Urinary bladder (tissue), 4 donors: Measurements from ENCODE around the gene CRYM. TPM values are rescaled to one million over a fixed set of nuclear protein-coding genes. Genes with fewer than 3 reads are reported as not detected.

Experiments used
- DNase-seq: peaks from one replicate; pipeline ENCODE4 v3.0.0-alpha.2; 2015; ENCODE audit errors: extremely low spot score
- H3K27ac ChIP-seq: one replicate; pipeline ENCODE4 v1.5.1; 2013; ENCODE audit warnings: low read depth, mild to moderate bottlenecking, moderate library complexity
- H3K36me3 ChIP-seq: one replicate; pipeline ENCODE4 v1.6.1; 2013; ENCODE audit warnings: mild to moderate bottlenecking, moderate library complexity; ENCODE audit not compliant: insufficient read depth
- H3K4me1 ChIP-seq: one replicate; pipeline ENCODE4 v1.6.1; 2013; ENCODE audit warnings: mild to moderate bottlenecking, moderate library complexity; ENCODE audit not compliant: insufficient read depth
- H3K4me3 ChIP-seq: one replicate; pipeline ENCODE4 v1.5.1; 2013; ENCODE audit warnings: low read depth, low read length
- WGBS: extraction: QIAGEN DNeasy Blood & Tissue Kit; methylation state at CpG from one replicate; pipeline ENCODE4 v1.1.7; 2013; 5-methylcytosine and 5-hydroxymethylcytosine counted together
- polyA plus RNA-seq: library from polyadenylated mRNA; stranded (reverse); fragments of 200-250 nt; gene quantifications from one replicate; pipeline ENCODE4 v1.2.3, GENCODE V29; 2013
- total RNA-seq: library from RNA; depleted of rRNA; stranded (reverse); fragments of >200 nt; gene quantifications from one replicate; pipeline ENCODE4 v1.2.3, GENCODE V29; 2014
- donor health status: healthy with polysubstance abuse.
- donor health status: healthy.

The CRYM gene
- total and polyA plus RNA-seq, 2 donors = 12.6 to 25.8 TPM

DNA sequence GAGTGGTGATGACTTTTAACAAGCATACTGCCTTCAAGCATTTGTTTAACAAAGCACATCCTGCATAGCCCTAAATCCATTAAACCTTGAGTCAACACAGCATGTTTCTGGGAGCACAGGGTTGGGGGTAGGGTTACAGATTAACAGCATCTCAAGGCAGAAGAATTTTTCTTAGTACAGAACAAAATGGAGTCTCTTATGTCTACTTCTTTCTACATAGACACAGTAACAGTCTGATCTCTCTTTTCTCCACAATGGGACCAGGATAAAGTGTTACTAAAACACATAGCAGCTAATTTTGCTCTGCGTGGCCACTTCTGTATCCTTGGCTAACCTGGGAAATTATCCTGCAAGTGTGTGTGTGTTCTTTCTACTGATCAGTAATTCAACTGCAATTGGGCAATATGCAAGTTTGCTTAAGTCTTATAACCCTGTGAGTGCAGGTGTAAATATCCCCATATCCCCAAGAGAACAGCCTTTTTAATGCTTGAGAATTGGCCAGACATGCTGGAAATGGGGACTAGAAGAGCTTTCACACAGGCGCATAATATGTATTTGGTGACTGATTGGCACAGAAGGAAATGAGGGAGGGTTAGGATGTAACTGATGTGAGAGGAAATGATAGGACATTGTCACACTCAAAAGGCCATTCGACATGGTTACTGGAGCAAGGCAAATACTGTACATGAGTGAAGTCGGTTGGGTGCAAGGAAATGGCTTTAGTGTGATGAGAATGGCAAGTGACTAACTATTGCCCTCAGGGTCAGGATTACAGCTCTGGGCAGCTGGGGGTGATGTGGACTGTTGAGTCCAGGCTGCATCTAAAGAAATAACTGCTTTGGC, 55.4 kb downstream of the CRYM start:
- H3K4me1 ChIP-seq = no peaks in the 10 kb centered on the region
- 67% methylated on average over 4 of the region's 4 CpGs for WGBS
- DNase-seq = no peak

DNA sequence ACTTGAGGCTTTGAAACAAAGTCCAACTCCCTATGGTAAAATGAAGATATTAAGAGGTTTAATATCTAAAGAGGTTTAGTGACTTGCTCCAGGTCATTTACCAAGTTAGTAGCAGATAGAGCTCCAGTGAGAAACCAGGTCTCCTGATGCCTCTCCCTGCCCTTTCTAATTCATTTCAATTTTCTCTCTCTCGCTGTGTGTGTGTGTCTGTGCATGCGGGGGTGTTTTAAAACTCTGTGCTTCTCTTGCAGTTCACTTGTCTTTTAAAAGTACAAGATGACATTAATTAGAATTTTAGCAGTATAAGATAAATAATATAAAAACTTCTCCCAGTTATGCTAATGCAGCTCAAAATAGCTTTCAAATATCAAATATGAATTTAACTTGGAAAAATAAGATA, 58.5 kb downstream of the CRYM start:
- DNase-seq = no peak
- Histone ChIP-seq H3K27ac (no peak overlapping the region), H3K4me3 (no peak overlapping the region), H3K36me3 (no peaks in the 10 kb centered on the region), H3K4me1 (no peaks in the 10 kb centered on the region)
- 95% methylated on average over 2 of the region's 2 CpGs for WGBS

More for the DNA sequence above, 55.4 kb downstream of the CRYM start:
- Histone ChIP-seq H3K4me3 (no peak overlapping the region), H3K27ac (no peak overlapping the region), H3K36me3 (no peaks in the 10 kb centered on the region)

DNA sequence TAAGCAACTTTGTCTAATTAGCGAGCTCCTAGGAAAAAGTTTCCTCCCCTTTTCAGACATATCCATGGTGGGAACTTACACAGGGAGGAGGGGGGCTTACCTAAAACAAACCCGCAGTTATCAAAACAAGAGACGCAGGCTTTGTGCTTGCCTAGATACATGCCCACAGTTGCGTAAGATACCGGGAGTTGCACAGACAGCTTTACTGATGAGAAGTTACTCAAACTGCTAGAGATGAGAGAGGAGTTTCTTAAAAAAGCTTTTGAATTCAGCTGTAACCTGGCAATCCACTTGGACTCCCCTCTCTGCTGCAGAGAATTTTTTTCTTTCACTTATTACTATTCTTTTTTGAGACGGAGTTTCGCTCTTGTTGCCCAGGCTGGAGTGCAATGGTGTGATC, 59.9 kb downstream of the CRYM start:
- DNase-seq = no peak
- 67% methylated on average over 7 of the region's 7 CpGs for WGBS
- Histone ChIP-seq H3K36me3 (no peaks in the 10 kb centered on the region), H3K4me1 (no peaks in the 10 kb centered on the region), H3K4me3 (no peak overlapping the region), H3K27ac (no peak overlapping the region)

DNA sequence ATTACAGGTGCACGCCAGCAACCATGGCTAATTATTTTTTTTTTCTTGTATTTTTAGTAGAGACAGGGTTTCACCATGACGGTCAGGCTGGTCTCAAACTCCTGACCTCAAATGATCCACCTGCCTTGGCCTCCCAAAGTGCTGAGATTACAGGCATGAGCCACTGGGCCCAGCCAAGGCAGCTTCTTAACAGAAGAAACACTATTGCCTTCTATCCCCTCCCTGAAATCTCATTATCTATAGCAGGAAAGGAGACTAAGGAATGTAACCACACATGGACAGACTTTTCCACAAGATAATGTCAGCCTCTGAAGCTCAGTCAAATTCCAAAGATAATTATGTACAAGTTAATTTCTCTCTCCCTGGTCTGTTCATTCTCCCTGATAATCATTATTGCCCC, 61.0 kb downstream of the CRYM start:
- Histone ChIP-seq H3K4me1 (no peaks in the 10 kb centered on the region), H3K4me3 (no peak overlapping the region), H3K36me3 (no peaks in the 10 kb centered on the region), H3K27ac (no peak overlapping the region)
- DNase-seq = no peak
- 87% methylated on average over 2 of the region's 2 CpGs for WGBS

DNA sequence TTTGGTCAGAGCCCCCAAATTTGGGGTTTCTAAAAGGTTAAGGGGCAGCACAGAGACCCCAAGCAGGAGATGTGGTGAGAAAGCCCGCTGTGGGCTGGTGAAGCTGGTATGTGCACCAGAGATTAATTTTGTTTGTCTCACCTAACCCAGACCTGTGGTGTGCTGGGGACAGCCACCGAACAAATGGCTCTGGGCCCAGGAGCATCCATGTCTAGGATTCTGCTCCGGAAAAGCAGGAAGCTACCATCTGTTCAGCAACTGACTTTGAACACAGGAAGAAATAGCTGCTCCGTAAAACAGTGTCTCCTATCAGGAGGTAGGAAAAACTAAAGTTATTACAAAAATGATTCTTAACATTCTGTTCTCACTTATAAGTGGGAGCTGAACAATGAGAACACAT, 64.0 kb downstream of the CRYM start:
- Histone ChIP-seq H3K36me3 (no peaks in the 10 kb centered on the region), H3K27ac (no peak overlapping the region), H3K4me3 (no peak overlapping the region), H3K4me1 (no peaks in the 10 kb centered on the region)
- 69% methylated on average over 4 of the region's 4 CpGs for WGBS
- DNase-seq = no peak

DNA sequence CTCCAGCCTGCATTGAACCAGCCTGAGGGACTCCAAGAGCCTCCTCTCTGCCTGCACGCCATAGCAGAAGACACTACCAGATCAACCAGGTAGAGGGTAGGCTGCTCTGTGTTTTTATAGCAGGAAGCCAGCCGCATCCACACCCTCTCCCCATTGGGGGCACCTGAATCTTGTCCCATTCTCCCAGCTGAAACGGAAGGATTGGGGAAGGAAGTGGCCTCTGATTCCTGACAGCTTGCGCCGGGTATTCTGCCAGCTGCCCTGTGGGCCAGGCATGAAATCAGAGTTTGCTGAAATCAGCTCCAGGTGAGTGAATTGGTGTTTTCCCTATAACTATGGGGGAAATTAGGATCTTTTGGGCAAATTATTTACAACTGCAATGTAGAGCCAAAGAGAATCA, 66.6 kb downstream of the CRYM start, which contains the start of gene ZP2:
Gene ZP2 (minus strand): TSS at position 89 of the 400 bp plus-strand sequence. CDS start 27 bp downstream, at position 62.
- WGBS = 67% methylated on average over 5 of the region's 5 CpGs
- Histone ChIP-seq H3K27ac (no peak within 1 kb of the TSS), H3K36me3 (no peaks in the 10 kb centered on the region), H3K4me3 (no peak within 1 kb of the TSS), H3K4me1 (no peaks in the 10 kb centered on the region)
- DNase-seq = no peak

Other genes with a start within 250 kb of the CRYM start
- gene DNAH3, start 127.4 kb downstream of the CRYM start, total RNA-seq = 0.37 TPM
- gene DNAH3, start 127.4 kb downstream of the CRYM start, polyA plus RNA-seq = 0.16 TPM
- gene LDAF1, start 119.6 kb downstream of the CRYM start, total RNA-seq = 89.8 TPM
- 83.4 TPM for gene LDAF1, start 119.6 kb downstream of the CRYM start, polyA plus RNA-seq
- gene ZP2, start 66.7 kb downstream of the CRYM start, total RNA-seq = 0.90 TPM
- not detected for gene ZP2, start 66.7 kb downstream of the CRYM start, polyA plus RNA-seq
- gene ANKS4B, start 44.6 kb downstream of the CRYM start, total RNA-seq = 0.05 TPM
- 0.01 TPM for gene ANKS4B, start 44.6 kb downstream of the CRYM start, polyA plus RNA-seq